Measurements from ENCODE around the gene ZNF524.

DNA sequence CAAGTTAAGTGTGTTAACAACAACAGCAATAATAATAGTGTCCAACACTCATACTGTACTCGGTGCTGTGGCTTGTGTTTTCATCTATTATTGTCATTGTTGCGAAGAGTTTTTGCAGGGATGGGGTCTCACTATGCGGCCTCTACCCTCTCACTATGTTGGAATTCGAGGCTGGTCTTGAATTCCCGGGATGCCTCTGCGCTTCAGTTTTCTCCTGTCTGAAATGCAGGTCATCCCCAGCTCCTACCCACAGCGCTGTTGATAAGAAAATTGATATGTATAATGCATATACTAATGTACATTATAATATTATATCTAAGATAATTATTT, 49.8 kb upstream of the ZNF524 start:
- TF ChIP-seq CTCF (IDR thresholded peaks at IDR 0.05; ENCODE audit: insufficient read depth, low read depth, low read length), result no peak
- TF ChIP-seq EZH2 (IDR thresholded peaks at IDR 0.05; ENCODE audit: insufficient read depth, low read length), result no peak
